Activated T-cell treated with anti-CD3 and anti-CD28 coated beads for 48 hours (primary cell): Measurements from ENCODE around the gene EMP3.
A peak's percentile ranks its signal among the peaks of the same experiment; 100 is the strongest.
"Not testable (repeated sequence)": the region's sequence is repeated elsewhere in the genome, so short reads cannot be mapped to it uniquely, and the experiment has no call there.

Experiments
- DNase-seq: peaks from one replicate; pipeline ENCODE4 v3.0.0-alpha.2; 2020; ENCODE audit warnings: low read depth

Gene EMP3, protein sequence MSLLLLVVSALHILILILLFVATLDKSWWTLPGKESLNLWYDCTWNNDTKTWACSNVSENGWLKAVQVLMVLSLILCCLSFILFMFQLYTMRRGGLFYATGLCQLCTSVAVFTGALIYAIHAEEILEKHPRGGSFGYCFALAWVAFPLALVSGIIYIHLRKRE

DNA sequence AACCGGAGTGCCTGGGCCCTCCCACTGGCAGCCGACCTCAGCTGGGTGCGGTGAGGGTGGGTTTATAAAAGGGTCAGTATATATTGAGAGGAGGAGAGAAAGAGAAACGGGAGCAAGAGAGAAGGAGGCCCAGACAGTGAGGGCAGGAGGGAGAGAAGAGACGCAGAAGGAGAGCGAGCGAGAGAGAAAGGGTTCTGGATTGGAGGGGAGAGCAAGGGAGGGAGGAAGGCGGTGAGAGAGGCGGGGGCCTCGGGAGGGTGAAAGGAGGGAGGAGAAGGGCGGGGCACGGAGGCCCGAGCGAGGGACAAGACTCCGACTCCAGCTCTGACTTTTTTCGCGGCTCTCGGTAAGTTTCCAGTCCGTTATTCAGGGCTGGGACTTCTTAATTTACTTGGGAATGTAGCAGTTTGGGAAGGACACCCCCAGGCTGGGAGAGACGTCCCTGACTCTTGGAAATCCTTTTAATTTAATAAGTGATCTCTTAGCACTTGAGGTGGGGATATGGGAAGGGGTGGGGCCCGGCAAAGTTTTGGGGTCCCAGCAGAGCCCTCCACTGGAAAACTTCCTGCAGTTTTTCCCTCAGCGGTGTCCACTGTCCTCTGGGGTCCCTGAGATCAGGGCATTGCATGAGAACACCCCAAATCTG, at the start of gene EMP3:
Gene EMP3 (plus strand): TSS at position 288 of the 646 bp plus-strand sequence. CDS start 1,293 bp downstream, outside the sequence.
- DNase-seq: peak; percentile 80

DNA sequence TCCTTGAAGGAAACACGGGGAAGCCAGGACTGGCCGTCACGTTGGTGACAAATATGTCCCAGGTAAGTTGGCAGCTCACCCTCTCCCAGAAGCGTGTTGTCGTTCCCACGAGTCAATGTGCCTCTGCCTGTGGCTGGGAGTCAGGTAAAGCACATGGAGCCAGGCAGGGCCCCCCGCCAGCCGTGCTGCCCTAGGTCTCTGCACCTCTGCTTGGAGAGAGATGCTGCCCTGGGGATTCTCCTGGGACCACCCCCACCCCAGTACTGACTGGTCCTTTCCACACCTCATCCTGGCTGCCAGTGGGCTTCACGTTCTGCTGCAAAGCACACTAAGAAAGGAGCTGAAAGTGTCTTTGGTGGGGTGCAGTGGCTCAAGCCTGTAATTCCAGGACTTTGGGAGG, 45.6 kb upstream of the EMP3 start:
- no peak for DNase-seq

GRCh38 chr19:48283908-48284307, 41.4 kb upstream of the EMP3 start:
- no peak for DNase-seq

DNA sequence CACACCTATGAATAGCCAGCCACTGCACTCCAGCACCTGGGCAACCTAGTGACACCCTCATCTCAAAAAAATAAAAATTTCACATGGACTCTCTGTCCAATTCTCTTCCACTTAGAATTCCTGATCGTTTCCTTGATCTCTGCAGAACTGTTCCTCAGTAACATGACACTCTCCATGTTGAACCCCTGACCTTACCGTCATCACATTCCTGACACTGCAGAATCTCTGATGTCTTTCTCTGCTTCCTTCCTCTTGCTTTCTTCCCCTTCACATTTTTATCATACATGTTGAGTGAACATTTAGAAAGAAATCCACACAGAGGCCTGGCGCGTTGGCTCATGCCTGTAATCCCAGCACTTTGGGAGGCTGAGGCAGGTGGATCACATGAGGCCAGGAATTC, 40.5 kb upstream of the EMP3 start:
- DNase-seq: no peak

DNA sequence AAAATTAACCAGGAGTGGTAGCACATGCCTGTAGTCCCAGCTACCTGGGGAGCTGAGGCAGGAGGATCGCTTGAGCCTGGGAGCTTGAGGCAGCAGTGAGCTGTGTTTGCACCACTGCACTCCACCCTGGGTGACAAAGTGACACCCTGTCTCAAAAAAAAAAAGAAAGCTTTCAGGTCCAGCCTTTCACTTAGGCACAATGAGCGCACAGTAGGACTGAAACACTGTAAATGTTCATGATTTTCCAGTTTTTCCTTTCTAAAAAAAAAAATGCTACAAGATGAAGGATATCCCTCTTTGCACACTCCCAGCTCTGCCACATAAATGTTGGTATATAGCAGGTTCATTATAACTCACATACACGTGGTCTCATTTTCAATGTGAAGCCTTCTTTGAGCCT, 37.6 kb upstream of the EMP3 start:
- no peak for DNase-seq

DNA sequence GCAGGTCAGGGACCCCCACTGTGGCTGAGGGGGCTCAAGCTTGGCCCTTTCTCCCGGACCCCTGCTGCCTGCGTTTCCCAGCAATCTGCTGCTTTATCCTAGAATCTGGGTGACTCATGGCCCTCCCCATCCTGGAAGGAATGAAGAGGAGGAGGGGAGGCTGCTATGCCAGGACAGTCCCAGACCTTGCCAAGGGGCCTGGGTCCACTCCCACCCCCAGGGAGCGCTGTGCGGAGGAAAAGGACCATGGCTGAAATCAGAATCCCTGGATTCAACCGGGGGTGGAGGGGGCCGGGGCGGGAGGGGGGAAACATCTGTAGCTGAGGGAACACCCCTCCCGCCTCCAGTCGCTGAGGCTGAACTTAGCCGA, 35.0 kb upstream of the EMP3 start:
- no peak for DNase-seq

- peak; percentile 53 for DNase-seq
Observed at GRCh38 chr19:48290771-48291488, 34.4 kb upstream of the EMP3 start.

GRCh38 chr19:48291489-48291815, 33.9 kb upstream of the EMP3 start:
- not testable (repeated sequence) for DNase-seq

GRCh38 chr19:48292798-48293197, 32.6 kb upstream of the EMP3 start:
- DNase-seq: no peak

DNA sequence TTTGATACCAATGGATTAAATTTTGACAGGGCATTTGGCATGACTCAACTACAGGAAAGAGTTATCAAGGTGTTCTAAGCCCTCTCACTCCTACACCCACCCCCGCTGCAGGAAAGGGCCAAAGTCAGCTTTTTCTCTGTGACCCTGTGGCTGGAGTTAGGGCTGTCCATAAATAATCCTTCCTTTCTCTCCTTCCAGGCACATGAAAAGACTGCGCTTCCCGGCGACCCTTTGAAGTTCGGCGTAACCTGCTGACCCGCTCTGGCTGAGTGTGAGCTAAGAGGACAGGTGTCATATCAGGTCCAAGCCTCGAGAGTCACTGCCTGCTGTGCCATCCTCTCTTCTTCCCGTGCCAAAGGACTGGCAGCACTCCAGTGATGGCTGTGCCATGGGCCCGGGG, 29.9 kb upstream of the EMP3 start:
- no peak for DNase-seq

- DNase-seq: no peak
Observed at GRCh38 chr19:48296963-48297734, 28.2 kb upstream of the EMP3 start.

DNA sequence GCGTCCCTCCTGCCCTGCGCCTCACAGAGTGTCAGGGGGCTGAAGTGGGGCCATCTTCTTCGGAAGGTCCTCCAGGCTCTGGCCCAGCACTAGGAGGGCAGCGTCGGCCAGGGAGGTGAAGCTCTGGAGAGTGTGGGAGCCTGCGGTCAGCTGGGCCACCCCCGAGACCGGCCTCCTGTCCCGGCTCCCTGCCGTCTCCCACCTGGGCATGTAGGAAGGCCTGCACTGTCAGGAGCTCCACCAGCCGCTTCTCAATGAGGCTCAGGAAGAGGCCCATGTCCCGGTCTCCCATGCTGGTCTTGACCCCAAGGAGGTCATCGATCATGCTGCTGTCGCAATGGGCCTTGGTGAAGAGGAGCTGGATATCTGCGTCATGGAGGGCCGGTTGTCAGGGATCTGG, 27.4 kb upstream of the EMP3 start:
- no peak for DNase-seq

DNA sequence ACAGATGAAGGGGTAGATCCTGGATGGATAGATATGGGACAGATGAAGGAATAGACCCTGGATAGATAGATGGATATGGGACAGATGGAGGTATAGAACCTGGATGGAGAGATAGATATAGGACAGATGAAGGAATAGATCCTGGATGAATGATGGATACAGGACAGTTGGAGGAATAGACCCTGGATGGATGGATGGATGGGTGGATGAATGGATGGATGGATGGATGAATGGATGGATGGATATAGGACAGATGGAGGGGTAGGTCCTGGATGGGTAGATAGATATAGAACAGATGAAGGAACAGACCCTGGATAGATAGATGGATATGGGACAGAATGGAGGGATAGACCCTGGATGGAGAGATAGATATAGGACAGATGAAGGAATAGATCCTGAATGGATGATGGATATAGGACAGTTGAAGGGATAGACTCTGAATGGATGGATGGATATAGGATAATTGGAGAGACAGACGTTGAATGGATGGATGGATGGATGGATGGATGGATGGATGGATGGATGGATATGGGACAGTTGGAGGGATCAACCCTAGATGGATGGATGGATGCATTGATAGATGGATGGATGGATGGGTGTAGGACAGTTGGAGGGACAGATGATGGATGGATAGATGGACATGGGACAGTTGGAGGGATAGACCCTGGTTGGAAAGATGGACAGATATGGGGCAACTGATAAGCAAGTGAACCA, 23.3 kb upstream of the EMP3 start:
- no peak for DNase-seq

DNA sequence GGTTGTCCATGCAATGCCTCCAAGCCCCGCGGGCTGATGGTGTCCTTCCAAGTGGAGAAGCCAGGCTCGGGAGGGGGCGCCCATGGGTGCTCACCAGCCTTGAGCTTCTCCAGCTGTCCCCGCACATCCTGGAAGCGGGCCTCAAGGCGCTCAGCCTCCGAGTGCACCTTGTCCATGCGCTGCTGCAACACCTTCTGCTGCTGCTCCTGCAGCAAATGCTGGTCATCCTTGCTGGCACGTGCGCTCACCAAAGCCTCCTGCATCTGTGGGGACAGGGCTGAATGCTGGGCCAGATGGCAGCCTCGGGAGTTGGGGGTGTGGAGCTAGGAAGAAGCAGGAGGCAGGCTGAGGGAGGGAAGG, 22.8 kb upstream of the EMP3 start:
- DNase-seq: no peak

DNA sequence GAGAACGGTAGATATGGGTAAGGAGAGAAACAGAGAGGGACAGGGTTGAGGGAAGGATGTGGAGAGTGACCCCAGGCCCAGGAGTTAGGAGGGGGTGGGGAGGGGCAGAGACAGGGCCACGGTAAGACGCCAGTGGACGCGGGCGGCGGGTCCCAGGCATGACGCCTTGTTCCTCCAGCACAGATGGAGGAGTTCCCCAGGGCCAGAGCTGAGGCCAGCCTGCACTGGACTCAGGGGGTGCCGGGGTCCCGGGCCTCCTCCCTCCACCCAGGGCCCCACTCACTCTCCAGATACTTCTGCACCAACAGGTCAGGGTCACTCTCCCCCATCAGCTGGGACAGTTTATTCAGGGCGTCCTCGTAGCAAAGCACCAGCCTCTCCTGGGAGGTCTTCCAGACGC, 22.0 kb upstream of the EMP3 start:
- DNase-seq: no peak

DNA sequence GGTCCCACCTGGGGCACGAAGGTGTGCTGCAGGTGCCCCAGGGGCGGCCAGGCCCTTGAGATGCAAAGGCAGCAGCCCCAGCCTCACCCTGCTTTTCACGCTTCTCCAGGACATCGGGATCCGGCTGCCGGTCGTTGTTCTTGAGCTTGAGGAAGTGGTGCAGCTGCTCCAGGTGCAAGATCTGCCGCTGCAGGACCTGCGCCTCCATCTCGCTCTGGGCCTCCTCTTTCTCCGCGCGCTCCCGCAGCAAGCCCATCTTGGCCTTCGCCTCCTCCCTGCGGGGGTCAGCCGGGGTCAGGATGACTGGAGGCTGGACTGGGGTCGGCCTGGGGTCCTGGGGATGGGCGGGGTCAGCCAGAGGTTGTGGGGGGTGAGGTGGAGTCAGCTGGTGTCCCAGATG, 21.5 kb upstream of the EMP3 start:
- DNase-seq: no peak

GRCh38 chr19:48308631-48309586, 16.4 kb upstream of the EMP3 start:
- DNase-seq: no peak

GRCh38 chr19:48309731-48310130, 15.6 kb upstream of the EMP3 start:
- not testable (repeated sequence) for DNase-seq

DNA sequence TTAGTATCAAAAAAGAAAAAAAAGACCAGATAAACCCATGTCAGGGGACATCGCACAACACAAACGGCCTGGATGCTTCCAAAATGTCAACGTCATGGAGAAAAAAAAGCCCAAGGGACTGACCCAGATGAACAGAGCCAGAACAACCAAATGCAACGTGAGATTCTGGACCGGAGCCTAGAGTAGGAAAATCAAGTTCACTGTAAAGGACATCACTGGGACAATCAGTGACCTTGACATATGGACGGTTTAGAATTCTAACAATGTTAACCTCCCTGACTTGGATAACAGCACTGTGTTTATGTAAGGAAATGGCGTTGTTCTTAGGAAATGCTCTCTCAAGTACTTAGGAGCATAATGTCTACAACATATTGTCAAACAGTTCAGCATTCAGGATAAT, 15.1 kb upstream of the EMP3 start:
- DNase-seq: no peak

GRCh38 chr19:48311384-48311783, 14.0 kb upstream of the EMP3 start:
- DNase-seq: no peak

DNA sequence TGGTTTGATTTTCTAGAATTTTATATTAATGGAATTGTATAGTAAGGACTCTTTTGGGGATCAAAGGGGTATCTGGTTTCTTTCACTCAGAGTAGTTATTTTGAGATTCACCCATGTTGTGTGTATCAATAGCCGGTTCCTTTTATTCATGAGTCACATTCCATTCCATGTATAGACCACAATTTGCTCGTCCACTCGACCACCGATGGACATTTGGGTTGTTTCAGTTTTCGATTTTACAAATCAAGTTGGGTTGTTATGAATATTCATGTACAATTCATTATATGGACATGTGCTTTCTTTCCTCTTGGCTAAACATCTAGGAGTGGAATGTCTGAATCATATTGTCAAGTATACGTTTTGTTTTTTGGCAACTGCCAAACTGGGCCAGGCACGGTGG, 9.6 kb upstream of the EMP3 start:
- DNase-seq: no peak

DNA sequence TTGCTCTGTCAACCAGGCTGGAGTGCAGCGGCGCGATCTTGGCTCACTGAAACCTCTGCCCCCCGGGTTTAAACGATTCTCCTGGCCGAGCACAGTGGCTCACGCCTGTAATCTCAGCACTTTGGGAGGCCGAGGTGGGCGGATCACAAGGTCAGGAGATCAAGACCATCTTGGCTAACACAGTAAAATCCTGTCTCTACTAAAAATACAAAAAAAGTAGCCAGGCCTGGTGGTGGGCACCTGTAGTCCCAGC, 7.7 kb upstream of the EMP3 start:
- not testable (repeated sequence) for DNase-seq
